HepG2 (cell line): ENCODE data around the gene SEMA3F. TPM values are rescaled to one million over a fixed set of nuclear protein-coding genes. Genes with fewer than 3 reads are reported as not detected.

Source experiments
- ARHGAP35 ChIP-seq: sonication (generic); formaldehyde crosslinking; IDR thresholded peaks from 2 replicates; pipeline ENCODE4 v1.9.0; 2022; ENCODE audit warnings: mild to moderate bottlenecking, inconsistent platforms, moderate library complexity, missing genetic modification reagents, borderline replicate concordance
- BCL6 ChIP-seq: IDR thresholded peaks from 2 replicates; pipeline ENCODE4 v1.6.1; 2016; ENCODE audit warnings: missing genetic modification reagents, missing compliant biosample characterization
- BRCA1 ChIP-seq: sonication (generic); formaldehyde crosslinking; IDR thresholded peaks from 2 replicates; pipeline ENCODE4 v1.4.0; 2020; ENCODE audit warnings: missing genetic modification reagents
- ISX ChIP-seq: sonication (generic); formaldehyde crosslinking; conservative IDR thresholded peaks from 2 replicates; pipeline ENCODE4 v1.5.0; 2020; ENCODE audit warnings: missing genetic modification reagents
- NFYB ChIP-seq: sonication (generic); formaldehyde crosslinking; IDR thresholded peaks from 2 replicates; pipeline ENCODE4 v1.4.0; 2020; ENCODE audit warnings: missing genetic modification reagents
- PHF8 ChIP-seq: sonication (generic); formaldehyde crosslinking; IDR thresholded peaks from 2 replicates; pipeline ENCODE4 v1.5.0; 2020; ENCODE audit warnings: missing genetic modification reagents
- RBM39 ChIP-seq: fragments of 200-400 bp; formaldehyde crosslinking; IDR thresholded peaks from one replicate; pipeline ENCODE4 v1.6.1; 2018; ENCODE audit warnings: antibody characterized with exemption, mild to moderate bottlenecking, low read depth, low read length; ENCODE audit not compliant: poor library complexity, severe bottlenecking
- RFX3 ChIP-seq: IDR thresholded peaks from 2 replicates; pipeline ENCODE4 v1.6.1; 2016; ENCODE audit warnings: missing biosample characterization, missing genetic modification reagents
- RFXANK ChIP-seq: IDR thresholded peaks from 2 replicates; pipeline ENCODE4 v1.6.1; 2016
- SIN3B ChIP-seq: fragments of 150-350 bp; IDR thresholded peaks from 2 replicates; pipeline ENCODE4 v1.6.1; 2014; ENCODE audit warnings: low read length
- SIX1 ChIP-seq: sonication (generic); formaldehyde crosslinking; IDR thresholded peaks from 2 replicates; pipeline ENCODE4 v1.4.0; 2020; ENCODE audit warnings: missing genetic modification reagents, borderline replicate concordance
- SRY ChIP-seq: sonication (generic); formaldehyde crosslinking; IDR thresholded peaks from 2 replicates; pipeline ENCODE4 v1.8.0; 2022; ENCODE audit warnings: mild to moderate bottlenecking, missing genetic modification reagents
- U2AF2 ChIP-seq: fragments of 200-400 bp; formaldehyde crosslinking; IDR thresholded peaks from 2 replicates; pipeline ENCODE4 v1.6.1; 2017; ENCODE audit warnings: low read depth, mild to moderate bottlenecking, low read length
- ZNF138 ChIP-seq: sonication (generic); formaldehyde crosslinking; IDR thresholded peaks from 2 replicates; pipeline ENCODE4 v1.5.0; 2020; ENCODE audit warnings: mild to moderate bottlenecking, low read depth, missing genetic modification reagents
- ZNF225 ChIP-seq: sonication (generic); formaldehyde crosslinking; IDR thresholded peaks from 2 replicates; pipeline ENCODE4 v1.4.0; 2020; ENCODE audit warnings: mild to moderate bottlenecking, missing genetic modification reagents
- ZNF274 ChIP-seq: sonication (generic); formaldehyde crosslinking; IDR thresholded peaks from 2 replicates; pipeline ENCODE4 v1.5.1; 2020; ENCODE audit warnings: mild to moderate bottlenecking, missing genetic modification reagents
- ZNF556 ChIP-seq: sonication (generic); formaldehyde crosslinking; IDR thresholded peaks from 2 replicates; pipeline ENCODE4 v1.4.0; 2020; ENCODE audit warnings: mild to moderate bottlenecking, missing genetic modification reagents, borderline replicate concordance
- polyA plus RNA-seq, 8 experiments: library from polyadenylated mRNA; depleted of rRNA in 3 of 8; stranded (reverse) in 7 of 8; unstranded in 1 of 8; fragments of >200 nt; fragmentation: Illumina TruSeq in 4 of 8; extraction: Trizol in 4 of 8; gene quantifications; 2 replicates each; pipeline versions ENCODE4 v1.2.1 to v1.2.3, GENCODE V29; 2011 to 2016; ENCODE audit warnings: low read depth in 4 of 8, missing spikeins in 1 of 8, mixed read lengths in 1 of 8; ENCODE audit not compliant: insufficient read depth in 1 of 8
- total RNA-seq, 5 experiments: library from RNA; depleted of rRNA; stranded (reverse); fragments of >200 nt; fragmentation: Illumina TruSeq; extraction: Trizol; gene quantifications; 2 replicates each; pipeline ENCODE4 v1.2.3, GENCODE V29; 2016; ENCODE audit warnings: low read depth in 1 of 5
- TF ChIP-seq, protein P1 (sequence below), 2 experiments: fragments of 450-650 bp in 1 of 2; sonication (generic) in 1 of 2; formaldehyde crosslinking; IDR thresholded peaks; 2 replicates each; pipeline versions ENCODE4 v1.5.0 to v1.8.0; 2020 to 2022; ENCODE audit warnings: mild to moderate bottlenecking in 1 of 2, missing genetic modification reagents in 1 of 2
- TF ChIP-seq, protein P2 (sequence below), 2 experiments: sonication (generic) in 1 of 2; formaldehyde crosslinking in 1 of 2; IDR thresholded peaks; 2 replicates each; pipeline versions ENCODE4 v1.5.1 to v1.6.1; 2011 to 2020; ENCODE audit warnings: borderline replicate concordance in 1 of 2, low read depth in 1 of 2, low read length in 1 of 2, mild to moderate bottlenecking in 1 of 2, missing genetic modification reagents in 1 of 2, moderate library complexity in 1 of 2
- TF ChIP-seq, protein P3 (sequence below): sonication (generic); formaldehyde crosslinking; IDR thresholded peaks from 2 replicates; pipeline ENCODE4 v1.8.0; 2022; ENCODE audit warnings: mild to moderate bottlenecking, missing genetic modification reagents, moderate library complexity
- TF ChIP-seq, protein P4 (sequence below): sonication (generic); formaldehyde crosslinking; IDR thresholded peaks from 2 replicates; pipeline ENCODE4 v1.4.0; 2020; ENCODE audit warnings: missing genetic modification reagents
- TF ChIP-seq, protein P5 (sequence below): sonication (generic); formaldehyde crosslinking; IDR thresholded peaks from 2 replicates; pipeline ENCODE4 v1.4.0; 2020; ENCODE audit warnings: missing genetic modification reagents, mild to moderate bottlenecking, borderline replicate concordance

The SEMA3F gene
- total and polyA plus RNA-seq, 2 of the 13 experiments (the other 11 are each of a cell fraction or from before 2014, with no cell fraction given), result 7.6 to 17.2 TPM

DNA sequence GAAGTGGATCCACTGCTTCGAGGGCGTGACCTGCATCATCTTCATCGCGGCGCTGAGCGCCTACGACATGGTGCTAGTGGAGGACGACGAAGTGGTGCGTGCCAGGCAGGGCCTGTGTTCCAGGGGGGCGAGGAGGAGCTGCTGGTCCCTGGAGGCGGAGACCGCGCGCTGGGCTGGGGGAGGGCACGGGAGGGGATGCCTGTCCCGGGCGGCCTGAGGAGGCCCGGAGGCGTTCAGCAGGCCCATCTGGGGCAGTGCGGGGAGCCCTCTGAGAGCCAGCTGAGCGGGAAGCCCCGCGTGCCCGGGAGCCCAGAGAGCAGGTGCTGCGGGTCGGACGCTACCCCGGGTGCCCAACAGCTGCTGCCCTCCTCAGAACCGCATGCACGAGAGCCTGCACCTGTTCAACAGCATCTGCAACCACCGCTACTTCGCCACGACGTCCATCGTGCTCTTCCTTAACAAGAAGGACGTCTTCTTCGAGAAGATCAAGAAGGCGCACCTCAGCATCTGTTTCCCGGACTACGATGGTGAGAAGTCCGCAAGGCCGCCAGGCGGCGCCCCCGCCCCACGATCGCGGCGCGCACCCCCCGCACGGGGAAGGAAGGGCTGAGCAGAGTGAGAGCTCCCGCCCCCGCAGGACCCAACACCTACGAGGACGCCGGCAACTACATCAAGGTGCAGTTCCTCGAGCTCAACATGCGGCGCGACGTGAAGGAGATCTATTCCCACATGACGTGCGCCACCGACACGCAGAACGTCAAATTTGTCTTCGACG, 39.2 kb downstream of the SEMA3F start (continued):
- TF ChIP-seq, protein P1, sequence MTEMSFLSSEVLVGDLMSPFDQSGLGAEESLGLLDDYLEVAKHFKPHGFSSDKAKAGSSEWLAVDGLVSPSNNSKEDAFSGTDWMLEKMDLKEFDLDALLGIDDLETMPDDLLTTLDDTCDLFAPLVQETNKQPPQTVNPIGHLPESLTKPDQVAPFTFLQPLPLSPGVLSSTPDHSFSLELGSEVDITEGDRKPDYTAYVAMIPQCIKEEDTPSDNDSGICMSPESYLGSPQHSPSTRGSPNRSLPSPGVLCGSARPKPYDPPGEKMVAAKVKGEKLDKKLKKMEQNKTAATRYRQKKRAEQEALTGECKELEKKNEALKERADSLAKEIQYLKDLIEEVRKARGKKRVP (CRISPR knock-in tag; IDR thresholded peaks at IDR 0.05), result peak in 1 of 2 experiments; percentile 35; a peak in 1 of 4 replicates
- no peak for TF ChIP-seq ZNF274 (CRISPR knock-in tag)
- TF ChIP-seq U2AF2, result no peak
- TF ChIP-seq, protein P2, sequence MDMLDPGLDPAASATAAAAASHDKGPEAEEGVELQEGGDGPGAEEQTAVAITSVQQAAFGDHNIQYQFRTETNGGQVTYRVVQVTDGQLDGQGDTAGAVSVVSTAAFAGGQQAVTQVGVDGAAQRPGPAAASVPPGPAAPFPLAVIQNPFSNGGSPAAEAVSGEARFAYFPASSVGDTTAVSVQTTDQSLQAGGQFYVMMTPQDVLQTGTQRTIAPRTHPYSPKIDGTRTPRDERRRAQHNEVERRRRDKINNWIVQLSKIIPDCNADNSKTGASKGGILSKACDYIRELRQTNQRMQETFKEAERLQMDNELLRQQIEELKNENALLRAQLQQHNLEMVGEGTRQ (IDR thresholded peaks at IDR 0.05; ENCODE audit: low read depth, low read length), result no peak
- TF ChIP-seq, protein P2 (CRISPR knock-in tag; IDR thresholded peaks at IDR 0.05; ENCODE audit: borderline replicate concordance), result no peak
- TF ChIP-seq RFXANK (CRISPR knock-in tag), result no peak
- no peak for TF ChIP-seq ARHGAP35 (CRISPR knock-in tag)
- TF ChIP-seq ZNF138, result no peak
- TF ChIP-seq, protein P3, sequence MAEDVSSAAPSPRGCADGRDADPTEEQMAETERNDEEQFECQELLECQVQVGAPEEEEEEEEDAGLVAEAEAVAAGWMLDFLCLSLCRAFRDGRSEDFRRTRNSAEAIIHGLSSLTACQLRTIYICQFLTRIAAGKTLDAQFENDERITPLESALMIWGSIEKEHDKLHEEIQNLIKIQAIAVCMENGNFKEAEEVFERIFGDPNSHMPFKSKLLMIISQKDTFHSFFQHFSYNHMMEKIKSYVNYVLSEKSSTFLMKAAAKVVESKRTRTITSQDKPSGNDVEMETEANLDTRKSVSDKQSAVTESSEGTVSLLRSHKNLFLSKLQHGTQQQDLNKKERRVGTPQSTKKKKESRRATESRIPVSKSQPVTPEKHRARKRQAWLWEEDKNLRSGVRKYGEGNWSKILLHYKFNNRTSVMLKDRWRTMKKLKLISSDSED, result no peak
- no peak for TF ChIP-seq SIX1
- TF ChIP-seq SIN3B, result no peak
- TF ChIP-seq, protein P4, sequence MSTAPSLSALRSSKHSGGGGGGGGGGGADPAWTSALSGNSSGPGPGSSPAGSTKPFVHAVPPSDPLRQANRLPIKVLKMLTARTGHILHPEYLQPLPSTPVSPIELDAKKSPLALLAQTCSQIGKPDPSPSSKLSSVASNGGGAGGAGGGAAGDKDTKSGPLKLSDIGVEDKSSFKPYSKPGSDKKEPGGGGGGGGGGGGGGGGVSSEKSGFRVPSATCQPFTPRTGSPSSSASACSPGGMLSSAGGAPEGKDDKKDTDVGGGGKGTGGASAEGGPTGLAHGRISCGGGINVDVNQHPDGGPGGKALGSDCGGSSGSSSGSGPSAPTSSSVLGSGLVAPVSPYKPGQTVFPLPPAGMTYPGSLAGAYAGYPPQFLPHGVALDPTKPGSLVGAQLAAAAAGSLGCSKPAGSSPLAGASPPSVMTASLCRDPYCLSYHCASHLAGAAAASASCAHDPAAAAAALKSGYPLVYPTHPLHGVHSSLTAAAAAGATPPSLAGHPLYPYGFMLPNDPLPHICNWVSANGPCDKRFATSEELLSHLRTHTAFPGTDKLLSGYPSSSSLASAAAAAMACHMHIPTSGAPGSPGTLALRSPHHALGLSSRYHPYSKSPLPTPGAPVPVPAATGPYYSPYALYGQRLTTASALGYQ, result no peak
- 0 out of 2 replicates have a peak, but pooled peaks have one; percentile 66 for TF ChIP-seq ZNF225
- TF ChIP-seq RFX3 (CRISPR knock-in tag), result no peak
- TF ChIP-seq BCL6 (CRISPR knock-in tag), result peak; percentile 40; the same call in 1 of the 2 replicates
- TF ChIP-seq ZNF556 (CRISPR knock-in tag), result 0 out of 2 replicates have a peak, but pooled peaks have one; percentile 77
- 0 out of 2 replicates have a peak, but pooled peaks have one; percentile 24 for TF ChIP-seq SRY (CRISPR knock-in tag)
- TF ChIP-seq PHF8 (CRISPR knock-in tag), result no peak; the same call in 1 of the 2 replicates
- no peak for TF ChIP-seq ISX
- TF ChIP-seq RBM39, result no peak
- TF ChIP-seq, protein P5, sequence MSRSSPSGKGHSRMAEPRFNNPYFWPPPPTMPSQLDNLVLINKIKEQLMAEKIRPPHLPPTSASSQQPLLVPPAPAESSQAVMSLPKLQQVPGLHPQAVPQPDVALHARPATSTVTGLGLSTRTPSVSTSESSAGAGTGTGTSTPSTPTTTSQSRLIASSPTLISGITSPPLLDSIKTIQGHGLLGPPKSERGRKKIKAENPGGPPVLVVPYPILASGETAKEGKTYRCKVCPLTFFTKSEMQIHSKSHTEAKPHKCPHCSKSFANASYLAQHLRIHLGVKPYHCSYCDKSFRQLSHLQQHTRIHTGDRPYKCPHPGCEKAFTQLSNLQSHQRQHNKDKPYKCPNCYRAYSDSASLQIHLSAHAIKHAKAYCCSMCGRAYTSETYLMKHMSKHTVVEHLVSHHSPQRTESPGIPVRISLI (CRISPR knock-in tag), result peak; percentile 55; the same call in 1 of the 2 replicates
- TF ChIP-seq BRCA1 (CRISPR knock-in tag), result no peak
- no peak for TF ChIP-seq NFYB (CRISPR knock-in tag)
